ENCODE results near the gene TNNI3K. TPM values are rescaled to one million over a fixed set of nuclear protein-coding genes. Genes with fewer than 3 reads are reported as not detected.

Gene TNNI3K
- total RNA-seq, 1 experiment from 2014 or later, result not detected

- Histone ChIP-seq H3K4me1 (ENCODE audit: insufficient read depth, low read length) (no peaks in the 10 kb centered on the region), H2AFZ (ENCODE audit: low read length) (no peak overlapping the region), H3K9me3 (ENCODE audit: control insufficient read depth, low read depth, low read length) (no peaks in the 10 kb centered on the region), H4K8ac (replicated peaks; ENCODE audit: insufficient read length, low read depth, low read length) (no peak overlapping the region), H4K5ac (ENCODE audit: insufficient read length, low read depth, low read length) (no peak overlapping the region), H2AK5ac (ENCODE audit: insufficient read length, low read length) (no peak overlapping the region), H4K91ac (ENCODE audit: insufficient read length, low read depth, low read length) (no peak overlapping the region), H3K27me3 (ENCODE audit: insufficient read depth, low read length) (no peaks in the 10 kb centered on the region), H3T11ph (ENCODE audit: low read length) (no peak overlapping the region), H2BK120ac (ENCODE audit: low read depth, low read length, poor library complexity, severe bottlenecking) (no peak overlapping the region), H3K4ac (ENCODE audit: low read depth, low read length) (no peak overlapping the region), H3K79me1 (ENCODE audit: insufficient read depth, low read depth, low read length, poor library complexity, severe bottlenecking) (no peaks in the 10 kb centered on the region), H3K18ac (ENCODE audit: insufficient read length, low read depth, low read length) (no peak overlapping the region), H3K14ac (ENCODE audit: insufficient read depth, low read length) (no peak overlapping the region), H3K56ac (ENCODE audit: insufficient read length, low read depth, low read length) (no peak overlapping the region), H4K20me1 (ENCODE audit: control insufficient read depth, insufficient read depth, insufficient read length) (no peaks in the 10 kb centered on the region), H2BK20ac (ENCODE audit: low read depth, low read length, poor library complexity, severe bottlenecking) (no peak overlapping the region), H2BK5ac (ENCODE audit: insufficient read length, low read length) (no peak overlapping the region), H2BK15ac (ENCODE audit: low read depth, low read length) (no peak overlapping the region), H3K79me2 (ENCODE audit: insufficient read depth, low read length) (no peaks in the 10 kb centered on the region), H3K4me2 (ENCODE audit: insufficient read depth, insufficient read length, low read length) (no peak overlapping the region), H2BK12ac (ENCODE audit: insufficient read length, low read depth, low read length) (no peak overlapping the region), H3K23me2 (ENCODE audit: insufficient read length, low read depth, low read length, poor library complexity, severe bottlenecking) (no peaks in the 10 kb centered on the region), H3K23ac (ENCODE audit: insufficient read length, low read depth, low read length) (no peak overlapping the region), H3K27ac (ENCODE audit: insufficient read length, low read depth, low read length) (no peak overlapping the region), H3K9ac (ENCODE audit: extremely low read depth, insufficient read length, low read length) (no peak overlapping the region)
- WGBS (ENCODE audit: extremely low coverage, insufficient read length, low lambda C conversion rate), result no CpG with 5 or more reads among the region's 1 CpG
- H3K27ac Mint-ChIP-seq, result no peak overlapping the region
- TF ChIP-seq CTCF (conservative IDR thresholded peaks at IDR 0.05), result no peak
- H3K27me3 Mint-ChIP-seq (ENCODE audit: low read depth), result no peaks in the 10 kb centered on the region
- no peaks in the 10 kb centered on the region for H3K4me1 Mint-ChIP-seq
- H3K9me3 Mint-ChIP-seq, result no peaks in the 10 kb centered on the region
- no peaks in the 10 kb centered on the region for H3K36me3 Mint-ChIP-seq (ENCODE audit: insufficient read depth in 1 of 3, low read depth in 3 of 3)
- DNase-seq, result no peak
- H3K4me3 Mint-ChIP-seq, result no peak overlapping the region
Observed at GRCh38 chr1:74323937-74324473, 88.8 kb downstream of the TNNI3K start.
